Naive thymus-derived CD4-positive, alpha-beta T cell (primary cell): ENCODE results near the gene TRAIP. TPM values are rescaled to one million over a fixed set of nuclear protein-coding genes. Genes with fewer than 3 reads are reported as not detected.
A peak's percentile ranks its signal among the peaks of the same experiment; 100 is the strongest.

Source experiments
- ATAC-seq: fragments of 150-1000 bp; cut with Tn5 transposase; 2 replicates; pipeline ENCODE4 v1.10.0; 2021; ENCODE audit warnings: mild to moderate bottlenecking, moderate library complexity
- CTCF ChIA-PET: fragments of 350-600 bp; sonication (Branson Sonifier 250); formaldehyde crosslinking; loops from one replicate; lab custom pipeline; 2021; ENCODE audit warnings: antibody characterized with exemption; lab: Charles Lee
- POLR2A ChIA-PET: fragments of 350-600 bp; sonication (Branson Sonifier 250); formaldehyde crosslinking; loops from one replicate; lab custom pipeline; 2021; ENCODE audit warnings: antibody characterized with exemption, inconsistent platforms; lab: Charles Lee
- DNase-seq, 9 donors: peaks; one replicate each; pipeline versions ENCODE4 v3.0.0 to v3.0.0-alpha.2; 2020 to 2022; ENCODE audit warnings: mixed read lengths in 1 of 9
- H3K27ac ChIP-seq: one replicate; pipeline ENCODE4 v1.7.0; 2013; ENCODE audit warnings: mild to moderate bottlenecking, low read depth, low read length, moderate library complexity
- H3K27me3 ChIP-seq, 2 donors: one replicate each; pipeline ENCODE4 v1.7.0; 2013; ENCODE audit warnings: low read length in 2 of 2, mild to moderate bottlenecking in 2 of 2, moderate library complexity in 2 of 2; ENCODE audit not compliant: control insufficient read depth in 2 of 2, insufficient read depth in 2 of 2
- H3K36me3 ChIP-seq, 3 experiments: 1 replicate in 2 of 3; 2 replicates in 1 of 3; pipeline ENCODE4 v1.7.0; 2013; ENCODE audit warnings: low read length in 3 of 3, mild to moderate bottlenecking in 3 of 3, moderate library complexity in 1 of 3; ENCODE audit not compliant: insufficient read depth in 3 of 3, control insufficient read depth in 2 of 3
- H3K4me1 ChIP-seq, 2 donors: one replicate each; pipeline ENCODE4 v1.7.0; 2013; ENCODE audit warnings: low read length in 2 of 2, mild to moderate bottlenecking in 2 of 2, moderate library complexity in 1 of 2; ENCODE audit not compliant: control insufficient read depth in 2 of 2, insufficient read depth in 2 of 2
- H3K4me3 ChIP-seq: 2 replicates; pipeline ENCODE4 v1.7.0; 2013; ENCODE audit warnings: mild to moderate bottlenecking, low read length
- H3K9me3 ChIP-seq, 3 experiments: 1 replicate in 2 of 3; 2 replicates in 1 of 3; pipeline ENCODE4 v1.7.0; 2013; ENCODE audit warnings: low read length in 3 of 3; ENCODE audit not compliant: control insufficient read depth in 2 of 3
- H3K27ac Mint-ChIP-seq, 9 donors: one replicate each; pipeline ENCODE4 v1.8.0; 2020 to 2022; ENCODE audit warnings: mixed read lengths in 9 of 9, mild to moderate bottlenecking in 8 of 9, moderate library complexity in 5 of 9, inconsistent platforms in 2 of 9
- H3K27me3 Mint-ChIP-seq, 5 donors: one replicate each; pipeline ENCODE4 v1.8.0; 2021 to 2022; ENCODE audit warnings: mixed read lengths in 5 of 5, mild to moderate bottlenecking in 1 of 5
- H3K36me3 Mint-ChIP-seq, 5 donors: one replicate each; pipeline ENCODE4 v1.8.0; 2020 to 2022; ENCODE audit warnings: mixed read lengths in 5 of 5, mild to moderate bottlenecking in 3 of 5, inconsistent platforms in 1 of 5
- H3K4me1 Mint-ChIP-seq, 7 donors: one replicate each; pipeline ENCODE4 v1.8.0; 2020 to 2022; ENCODE audit warnings: mixed read lengths in 7 of 7, mild to moderate bottlenecking in 3 of 7, inconsistent platforms in 1 of 7
- H3K4me3 Mint-ChIP-seq, 10 donors: one replicate each; pipeline ENCODE4 v1.8.0; 2020 to 2022; ENCODE audit warnings: mild to moderate bottlenecking in 10 of 10, mixed read lengths in 10 of 10, moderate library complexity in 6 of 10, inconsistent platforms in 2 of 10
- H3K9me3 Mint-ChIP-seq, 11 donors: one replicate each; pipeline ENCODE4 v1.8.0; 2020 to 2022; ENCODE audit warnings: mixed read lengths in 11 of 11, mild to moderate bottlenecking in 4 of 11, inconsistent platforms in 1 of 11, moderate library complexity in 1 of 11
- intact Hi-C, 2 donors: fragments of 100-400 bp; cut with micrococcal nuclease; formaldehyde crosslinking; loops; one replicate each; pipeline ENCODE4 v1.15.1; 2023
- polyA plus RNA-seq, 2 donors: library from polyadenylated mRNA; unstranded; fragments of 300-500 nt; fragmentation: Illumina TruSeq; gene quantifications; one replicate each; pipeline ENCODE4 v1.2.3, GENCODE V29; 2021
- total RNA-seq, 6 experiments: library from RNA in 5 of 6; stranded (reverse) in 5 of 6; gene quantifications; 1 replicate in 5 of 6; 2 replicates in 1 of 6; pipeline ENCODE4 v1.2.3 and lab custom pipeline; 2021 to 2026

TRAIP gene
- total and polyA plus RNA-seq, 7 experiments from 2014 or later, result 2.7 to 22.5 (median 5.5) TPM

DNA sequence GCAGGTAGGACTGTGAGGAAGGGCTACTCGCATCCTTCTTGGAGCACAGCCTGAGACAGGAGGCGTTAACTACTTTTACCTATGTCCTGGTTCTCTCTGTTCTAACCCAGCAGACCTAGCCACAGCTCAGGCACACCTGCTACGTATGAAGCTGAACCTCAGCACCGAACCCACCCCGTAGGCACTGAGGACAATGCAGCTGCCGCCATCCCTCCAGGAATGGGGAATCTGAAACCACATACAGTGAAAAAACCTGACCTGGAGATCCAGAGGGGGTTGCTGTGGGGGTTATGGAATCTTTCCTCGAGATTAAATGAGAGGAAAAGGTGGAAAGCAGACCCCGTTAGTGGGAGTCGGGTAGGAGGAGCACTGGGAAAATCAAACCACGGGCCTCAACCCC, 32.9 kb upstream of the TRAIP start:
- Mint-ChIP-seq H3K27me3 (no peaks in the 10 kb centered on the region), H3K27ac (no peak overlapping the region), H3K4me1 (no peaks in the 10 kb centered on the region), H3K36me3 (no peaks in the 10 kb centered on the region), H3K4me3 (no peak overlapping the region), H3K9me3 (no peaks in the 10 kb centered on the region)
- H3K27ac ChIP-seq, result no peak overlapping the region
- CTCF ChIA-PET, result no interaction called here
- no peaks in the 10 kb centered on the region for H3K9me3 ChIP-seq
- H3K36me3 ChIP-seq, result no peaks in the 10 kb centered on the region
- POLR2A ChIA-PET, result no interaction called here
- no peaks in the 10 kb centered on the region for H3K4me1 ChIP-seq
- no peaks in the 10 kb centered on the region for H3K27me3 ChIP-seq
- DNase-seq (no peak), ATAC-seq (no peak)
- H3K4me3 ChIP-seq, result no peak overlapping the region
- intact Hi-C loops, result no loop called here

GRCh38 chr3:49886922-49887265, 30.5 kb upstream of the TRAIP start:
- Mint-ChIP-seq H3K4me3 (no peak overlapping the region), H3K4me1 (peaks cover 0 to under 1% (median 0%) of the 10 kb centered on the region in 7 donors), H3K27me3 (peaks cover 0 to under 1% (median 0%) of the 10 kb centered on the region in 5 donors), H3K9me3 (no peaks in the 10 kb centered on the region), H3K36me3 (no peaks in the 10 kb centered on the region), H3K27ac (peak overlapping the region in 1 of 9 donors; percentile 57)
- ChIA-PET POLR2A (no interaction called here), CTCF (no interaction called here)
- no peak for DNase-seq
- ATAC-seq, result no peak
- no peaks in the 10 kb centered on the region for H3K36me3 ChIP-seq
- intact Hi-C loops, result no loop called here
- H3K27me3 ChIP-seq, result no peaks in the 10 kb centered on the region
- no peaks in the 10 kb centered on the region for H3K9me3 ChIP-seq
- H3K4me3 ChIP-seq, result no peak overlapping the region
- no peaks in the 10 kb centered on the region for H3K4me1 ChIP-seq
- H3K27ac ChIP-seq, result no peak overlapping the region

DNA sequence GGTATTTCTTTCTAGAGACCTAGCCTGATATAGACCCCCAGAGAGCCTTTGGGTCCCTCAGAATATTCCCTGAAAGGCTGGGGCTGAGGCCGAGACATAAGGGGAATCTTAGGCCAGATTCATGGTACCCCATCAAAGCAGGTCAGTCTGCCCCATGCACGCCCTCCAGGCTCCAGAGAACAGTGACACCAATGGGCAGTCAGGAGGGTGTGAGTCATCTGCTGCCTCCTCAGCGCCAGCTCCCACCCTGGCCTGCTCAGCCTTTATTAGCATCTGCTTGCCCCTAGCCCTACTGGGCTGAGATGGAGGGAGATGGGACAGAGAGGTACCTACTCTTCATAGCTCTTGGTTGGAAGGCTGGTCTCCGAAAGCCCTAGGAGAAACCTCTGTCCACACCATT, 27.6 kb upstream of the TRAIP start:
- ATAC-seq (no peak), DNase-seq (no peak)
- no peaks in the 10 kb centered on the region for H3K9me3 Mint-ChIP-seq
- no peaks in the 10 kb centered on the region for H3K4me1 ChIP-seq
- H3K36me3 Mint-ChIP-seq, result no peaks in the 10 kb centered on the region
- CTCF ChIA-PET, result interaction anchor here (0.7 to 1.0 kb wide), 2 partner anchors 23 to 45 kb away, joined by 3 to 4 read pairs; no protein-coding TSS in a partner anchor
- no peak overlapping the region for H3K27ac ChIP-seq
- H3K36me3 ChIP-seq, result no peaks in the 10 kb centered on the region
- H3K4me1 Mint-ChIP-seq, result peaks cover 0 to 2% (median 0%) of the 10 kb centered on the region in 7 donors
- POLR2A ChIA-PET, result no interaction called here
- H3K9me3 ChIP-seq, result no peaks in the 10 kb centered on the region
- intact Hi-C loops, result no loop called here
- no peak overlapping the region for H3K27ac Mint-ChIP-seq
- no peak overlapping the region for H3K4me3 ChIP-seq
- peaks cover 0 to 7% (median 0%) of the 10 kb centered on the region in 5 donors for H3K27me3 Mint-ChIP-seq
- H3K4me3 Mint-ChIP-seq, result no peak overlapping the region
- H3K27me3 ChIP-seq, result no peaks in the 10 kb centered on the region

DNA sequence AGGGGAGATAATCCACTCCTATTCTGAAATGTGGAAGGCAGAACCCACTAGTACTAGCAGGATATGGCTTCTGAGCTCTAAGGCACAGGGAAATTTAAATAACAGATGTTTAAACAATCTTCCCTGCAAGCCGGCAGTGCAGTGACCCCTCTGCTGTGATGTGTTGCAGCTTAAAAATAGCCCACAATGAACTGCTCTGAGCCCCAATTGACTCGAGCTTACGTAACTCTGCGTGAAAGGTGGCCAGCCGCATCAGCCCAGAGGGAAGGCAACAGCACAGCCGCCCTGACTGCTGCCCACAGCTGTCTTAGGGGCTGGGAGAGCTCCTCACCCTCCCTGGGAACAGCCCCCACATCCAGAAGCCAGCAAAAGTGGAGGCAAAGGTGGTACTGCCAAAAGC, 25.8 kb upstream of the TRAIP start:
- Mint-ChIP-seq H3K4me3 (no peak overlapping the region), H3K36me3 (no peaks in the 10 kb centered on the region), H3K9me3 (no peaks in the 10 kb centered on the region), H3K4me1 (peaks cover 0 to 2% (median 0%) of the 10 kb centered on the region in 7 donors), H3K27me3 (peaks cover 0 to 7% (median 0%) of the 10 kb centered on the region in 5 donors), H3K27ac (no peak overlapping the region)
- Histone ChIP-seq H3K27ac (no peak overlapping the region), H3K9me3 (no peaks in the 10 kb centered on the region), H3K4me3 (no peak overlapping the region), H3K4me1 (no peaks in the 10 kb centered on the region), H3K36me3 (no peaks in the 10 kb centered on the region), H3K27me3 (no peaks in the 10 kb centered on the region)
- ATAC-seq (no peak), DNase-seq (no peak)
- ChIA-PET CTCF (no interaction called here), POLR2A (no interaction called here)
- intact Hi-C loops, result no loop called here

DNA sequence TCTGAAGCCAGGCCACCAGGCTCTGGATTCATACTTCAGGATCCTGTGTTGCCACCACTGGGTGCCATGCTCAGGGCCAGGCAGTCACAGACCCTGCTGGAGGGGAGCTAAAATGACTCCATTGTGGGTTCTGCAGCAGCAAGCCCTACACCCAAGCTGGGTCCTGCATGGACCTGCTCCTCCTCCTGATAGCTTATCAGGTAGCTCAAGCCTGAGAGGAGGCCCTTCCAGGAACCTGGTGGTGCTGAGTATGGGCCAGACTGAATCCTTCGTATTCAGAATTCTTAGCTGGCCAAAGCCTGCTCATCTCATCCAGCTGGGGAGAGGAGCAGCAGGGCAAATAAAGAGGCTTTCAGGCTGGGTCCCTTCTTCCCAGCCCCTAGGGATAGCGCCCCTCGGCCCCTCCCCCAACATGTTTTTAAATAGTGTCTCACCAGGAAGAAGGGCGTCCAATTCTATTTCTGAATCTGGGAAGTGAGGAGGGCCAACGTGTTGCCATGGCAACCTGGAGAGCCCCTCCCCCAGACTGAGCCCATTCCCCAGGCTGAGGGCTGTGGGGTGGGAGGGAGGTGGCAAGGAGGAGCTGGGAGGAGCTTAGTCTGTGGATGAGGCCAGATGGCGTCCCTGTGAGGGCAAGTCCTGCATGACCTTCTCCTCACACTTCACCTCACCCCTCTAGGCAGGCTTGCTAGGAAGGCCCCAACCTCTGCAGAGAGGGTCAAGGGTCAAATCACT, 24.4 kb upstream of the TRAIP start:
- peaks cover 0 to 5% (median 0%) of the 10 kb centered on the region in 7 donors for H3K4me1 Mint-ChIP-seq
- no peaks in the 10 kb centered on the region for H3K36me3 ChIP-seq
- H3K27ac Mint-ChIP-seq, result no peak overlapping the region
- no peaks in the 10 kb centered on the region for H3K27me3 ChIP-seq
- no peak for ATAC-seq
- H3K9me3 ChIP-seq, result no peaks in the 10 kb centered on the region
- H3K4me3 ChIP-seq, result no peak overlapping the region
- no peak overlapping the region for H3K4me3 Mint-ChIP-seq
- H3K27ac ChIP-seq, result no peak overlapping the region
- no peaks in the 10 kb centered on the region for H3K36me3 Mint-ChIP-seq
- peaks cover 0 to 7% (median 0%) of the 10 kb centered on the region in 5 donors for H3K27me3 Mint-ChIP-seq
- intact Hi-C loops, result no loop called here
- ChIA-PET POLR2A (no interaction called here), CTCF (no interaction called here)
- H3K9me3 Mint-ChIP-seq, result no peaks in the 10 kb centered on the region
- DNase-seq, result no peak
- H3K4me1 ChIP-seq, result no peaks in the 10 kb centered on the region

DNA sequence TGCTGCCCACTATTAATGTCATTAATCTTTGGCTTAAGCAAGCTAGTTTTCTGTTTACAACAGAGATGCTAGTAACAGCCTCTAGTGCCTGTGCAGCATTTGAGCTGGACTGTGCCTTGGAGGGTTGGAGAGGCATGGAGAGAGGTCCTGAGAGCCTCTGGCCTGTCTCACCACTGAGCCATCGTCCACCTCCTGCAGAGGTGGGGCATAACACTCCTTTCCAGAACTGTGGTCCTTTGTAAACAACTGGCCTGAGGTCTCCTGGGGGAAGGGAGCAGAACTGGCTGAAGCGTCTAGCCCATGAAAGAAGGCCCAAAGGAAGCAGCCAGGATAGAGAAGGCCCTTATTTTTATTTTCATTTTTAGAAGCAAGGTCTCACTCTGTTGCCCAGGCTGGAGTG, 23.4 kb upstream of the TRAIP start:
- POLR2A ChIA-PET, result no interaction called here
- H3K4me3 Mint-ChIP-seq, result no peak overlapping the region
- Histone ChIP-seq H3K4me1 (no peaks in the 10 kb centered on the region), H3K27ac (no peak overlapping the region), H3K27me3 (no peaks in the 10 kb centered on the region), H3K36me3 (no peaks in the 10 kb centered on the region), H3K4me3 (no peak overlapping the region), H3K9me3 (no peaks in the 10 kb centered on the region)
- H3K36me3 Mint-ChIP-seq, result no peaks in the 10 kb centered on the region
- H3K27me3 Mint-ChIP-seq, result peaks cover 0 to 7% (median 3%) of the 10 kb centered on the region in 5 donors
- H3K27ac Mint-ChIP-seq, result no peak overlapping the region
- intact Hi-C loops, result no loop called here
- CTCF ChIA-PET, result no interaction called here
- no peaks in the 10 kb centered on the region for H3K9me3 Mint-ChIP-seq
- H3K4me1 Mint-ChIP-seq, result peaks cover 0 to 5% (median 0%) of the 10 kb centered on the region in 7 donors
- DNase-seq (no peak), ATAC-seq (no peak)

GRCh38 chr3:49878686-49879085, 22.3 kb upstream of the TRAIP start:
- Mint-ChIP-seq H3K36me3 (no peaks in the 10 kb centered on the region), H3K27me3 (peaks cover 0 to 7% (median 3%) of the 10 kb centered on the region in 5 donors), H3K9me3 (no peaks in the 10 kb centered on the region), H3K27ac (no peak overlapping the region), H3K4me1 (peaks cover 0 to 5% (median 0%) of the 10 kb centered on the region in 7 donors), H3K4me3 (no peak overlapping the region)
- no peaks in the 10 kb centered on the region for H3K9me3 ChIP-seq
- POLR2A ChIA-PET, result no interaction called here
- H3K36me3 ChIP-seq, result no peaks in the 10 kb centered on the region
- DNase-seq (no peak), ATAC-seq (no peak)
- H3K4me3 ChIP-seq, result no peak overlapping the region
- CTCF ChIA-PET, result interaction anchor here (0.6 kb wide), 2 partner anchors 21 to 42 kb away, joined by 3 to 4 read pairs; no protein-coding TSS in a partner anchor
- no peaks in the 10 kb centered on the region for H3K4me1 ChIP-seq
- H3K27me3 ChIP-seq, result no peaks in the 10 kb centered on the region
- H3K27ac ChIP-seq, result no peak overlapping the region
- intact Hi-C loops, result no loop called here
